GM18867 (cell line): ENCODE results near the gene DENND4A.
A peak's percentile ranks its signal among the peaks of the same experiment; 100 is the strongest.

ENCODE experiments used
- ATAC-seq: cut with Tn5 transposase; IDR thresholded peaks from one replicate; pipeline ENCODE4 v1.9.1; 2021; ENCODE audit warnings: mild to moderate bottlenecking, moderate library complexity; ENCODE audit not compliant: unreplicated experiment

The DENND4A gene

GRCh38 chr15:65792138-65792987 is at the start of gene DENND4A:
TSS of gene DENND4A (minus strand) at chr15:65792293. CDS start at chr15:65756450, 35,843 bp downstream.
- ATAC-seq: peak; percentile 81

GRCh38 chr15:65841121-65841930 is 49.2 kb upstream of the DENND4A start:
- ATAC-seq: no peak

- ATAC-seq: no peak
These were observed 47.9 kb upstream of the DENND4A start for GRCh38 chr15:65839985-65840384.

- no peak for ATAC-seq
These were observed 47.3 kb upstream of the DENND4A start for GRCh38 chr15:65839354-65839901.

GRCh38 chr15:65837301-65838294 is 45.5 kb upstream of the DENND4A start:
- no peak for ATAC-seq

- no peak for ATAC-seq
These were observed 44.6 kb upstream of the DENND4A start for GRCh38 chr15:65836665-65837064.

GRCh38 chr15:65835447-65835846 is 43.4 kb upstream of the DENND4A start:
- no peak for ATAC-seq

GRCh38 chr15:65834603-65835282 is 42.6 kb upstream of the DENND4A start:
- ATAC-seq: no peak

GRCh38 chr15:65833501-65834205 is 41.6 kb upstream of the DENND4A start:
- no peak for ATAC-seq

GRCh38 chr15:65832549-65833364 is 40.7 kb upstream of the DENND4A start:
- ATAC-seq: no peak

GRCh38 chr15:65829130-65829764 is 37.2 kb upstream of the DENND4A start:
- no peak for ATAC-seq

- no peak for ATAC-seq
These were observed 36.5 kb upstream of the DENND4A start for GRCh38 chr15:65828585-65828984.

- no peak for ATAC-seq
These were observed 35.0 kb upstream of the DENND4A start for GRCh38 chr15:65827065-65827464.

- no peak for ATAC-seq
These were observed 33.0 kb upstream of the DENND4A start for GRCh38 chr15:65824941-65825544.

- no peak for ATAC-seq
These were observed 32.1 kb upstream of the DENND4A start for GRCh38 chr15:65824031-65824743.

GRCh38 chr15:65822316-65822715 is 30.2 kb upstream of the DENND4A start:
- no peak for ATAC-seq

GRCh38 chr15:65821070-65821469 is 29.0 kb upstream of the DENND4A start:
- no peak for ATAC-seq
